Activated CD8-positive, alpha-beta memory T cell treated with anti-CD3 and anti-CD28 coated beads for 24 hours (primary cell): ENCODE measurements around the gene CRADD.
"Not testable (repeated sequence)": the region's sequence is repeated elsewhere in the genome, so short reads cannot be mapped to it uniquely, and the experiment has no call there.

Experiments used
- DNase-seq: peaks from one replicate; pipeline ENCODE4 v3.0.0-alpha.2; 2020

Gene CRADD

GRCh38 chr12:93883436-93884154 is 206.4 kb downstream of the CRADD start:
- no peak for DNase-seq

GRCh38 chr12:93884794-93885460 is 207.8 kb downstream of the CRADD start:
- no peak for DNase-seq

- DNase-seq: not testable (repeated sequence)
Measured at GRCh38 chr12:93885973-93886532, 208.9 kb downstream of the CRADD start.

GRCh38 chr12:93886533-93887511 is 209.6 kb downstream of the CRADD start:
- no peak for DNase-seq

GRCh38 chr12:93888964-93889363 is 211.8 kb downstream of the CRADD start:
- DNase-seq: no peak

- DNase-seq: no peak
Measured at GRCh38 chr12:93889516-93890212, 212.5 kb downstream of the CRADD start.

GRCh38 chr12:93892423-93893268 is 215.5 kb downstream of the CRADD start:
- DNase-seq: no peak

GRCh38 chr12:93894391-93895088 is 217.4 kb downstream of the CRADD start:
- DNase-seq: no peak

GRCh38 chr12:93895089-93895445 is 217.9 kb downstream of the CRADD start:
- no peak for DNase-seq

- no peak for DNase-seq
Measured at GRCh38 chr12:93896427-93896826, 219.3 kb downstream of the CRADD start.

GRCh38 chr12:93896952-93897351 is 219.8 kb downstream of the CRADD start:
- DNase-seq: no peak

GRCh38 chr12:93901739-93902138 is 224.6 kb downstream of the CRADD start:
- no peak for DNase-seq

GRCh38 chr12:93902192-93902591 is 225.0 kb downstream of the CRADD start:
- DNase-seq: no peak

- no peak for DNase-seq
Measured at GRCh38 chr12:93902736-93903562, 225.8 kb downstream of the CRADD start.

- DNase-seq: no peak
Measured at GRCh38 chr12:93904124-93904523, 226.9 kb downstream of the CRADD start.

GRCh38 chr12:93908264-93908663 is 231.1 kb downstream of the CRADD start:
- no peak for DNase-seq

GRCh38 chr12:93908846-93909567 is 231.8 kb downstream of the CRADD start:
- no peak for DNase-seq

- no peak for DNase-seq
Measured at GRCh38 chr12:93911396-93911795, 234.2 kb downstream of the CRADD start.

GRCh38 chr12:93912086-93912733 is 235.0 kb downstream of the CRADD start:
- DNase-seq: no peak
